ENCODE results near the gene RIMS3. TPM values are rescaled to one million over a fixed set of nuclear protein-coding genes. Genes with fewer than 3 reads are reported as not detected.

Gene RIMS3
- total RNA-seq, 1 experiment from 2014 or later: 3.6 TPM

DNA sequence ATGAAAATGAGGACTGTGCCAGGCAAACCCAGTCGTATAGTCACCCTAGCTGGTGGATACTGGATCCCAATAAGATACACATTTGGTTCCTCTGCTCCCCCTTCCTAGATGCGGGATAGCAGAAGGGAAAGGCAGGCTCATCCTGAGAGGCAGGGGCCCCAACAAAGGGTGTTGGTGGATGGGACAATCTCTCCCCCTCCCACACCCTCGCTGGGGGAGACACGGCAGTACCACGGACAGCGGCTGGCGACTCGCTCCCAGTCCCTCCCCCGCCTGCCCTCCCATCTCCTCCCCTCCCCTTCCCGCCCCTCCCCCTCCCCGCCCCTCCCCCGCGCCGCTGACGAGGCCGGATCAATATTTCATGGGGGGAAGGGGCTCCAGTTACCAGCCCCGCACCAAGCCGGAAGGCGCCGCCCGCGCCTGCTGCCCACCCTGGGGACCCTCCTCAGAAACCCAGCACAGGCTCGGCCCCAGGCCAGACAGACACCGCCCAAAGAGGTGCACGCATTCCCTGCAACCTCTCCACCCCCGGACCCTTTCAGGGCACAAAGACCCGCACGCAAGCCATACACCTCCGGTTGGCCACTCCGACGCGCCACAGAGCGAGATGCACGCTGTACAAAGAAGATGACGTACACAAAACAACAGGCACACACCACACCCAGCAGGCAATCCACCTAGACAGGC is 11.5 kb downstream of the RIMS3 start:
- no peak for DNase-seq (ENCODE audit: low spot score)

GRCh38 chr1:40652979-40653378 is 12.5 kb downstream of the RIMS3 start:
- no peak for DNase-seq (ENCODE audit: low spot score)

GRCh38 chr1:40652468-40652867 is 13.0 kb downstream of the RIMS3 start:
- no peak for DNase-seq (ENCODE audit: low spot score)

DNA sequence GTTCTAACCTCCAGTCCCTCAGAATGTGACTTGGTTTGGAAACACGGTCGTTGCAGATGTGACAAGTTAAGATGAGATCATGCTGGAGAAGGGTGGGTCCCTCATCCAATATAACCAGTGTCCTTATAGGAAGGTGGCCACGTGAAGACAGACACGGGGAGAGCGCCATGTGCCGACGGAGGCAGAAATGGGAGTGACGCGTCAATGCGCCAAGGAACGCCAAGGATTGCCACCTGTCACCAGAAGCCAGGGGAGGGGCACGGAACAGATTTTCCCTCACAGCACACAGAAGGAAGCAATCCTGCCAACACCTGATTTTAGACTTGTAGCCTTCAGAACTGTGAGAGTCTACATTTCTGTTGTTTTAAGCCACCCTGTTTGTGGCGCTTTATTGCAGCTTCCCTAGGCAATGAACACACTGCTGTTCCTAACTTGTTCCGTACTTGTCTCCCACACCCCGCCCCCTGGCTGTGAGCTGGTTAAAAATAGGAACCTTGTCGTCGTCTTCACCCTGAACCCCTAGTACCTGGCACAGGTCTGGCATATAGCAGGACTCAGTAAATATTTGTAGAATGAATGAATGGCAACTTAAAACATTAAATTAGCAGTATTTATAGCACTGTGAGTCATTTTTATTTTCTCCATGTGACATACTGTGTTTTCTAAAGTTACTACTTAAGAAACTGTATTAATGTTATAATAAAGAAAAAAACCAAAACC is 14.2 kb downstream of the RIMS3 start:
- no peak for DNase-seq (ENCODE audit: low spot score)

GRCh38 chr1:40650075-40650474 is 15.4 kb downstream of the RIMS3 start:
- DNase-seq (ENCODE audit: low spot score): no peak

GRCh38 chr1:40649592-40649930 is 15.9 kb downstream of the RIMS3 start:
- DNase-seq (ENCODE audit: low spot score): no peak

- DNase-seq (ENCODE audit: low spot score): no peak
These were observed 16.4 kb downstream of the RIMS3 start for GRCh38 chr1:40648928-40649591.

DNA sequence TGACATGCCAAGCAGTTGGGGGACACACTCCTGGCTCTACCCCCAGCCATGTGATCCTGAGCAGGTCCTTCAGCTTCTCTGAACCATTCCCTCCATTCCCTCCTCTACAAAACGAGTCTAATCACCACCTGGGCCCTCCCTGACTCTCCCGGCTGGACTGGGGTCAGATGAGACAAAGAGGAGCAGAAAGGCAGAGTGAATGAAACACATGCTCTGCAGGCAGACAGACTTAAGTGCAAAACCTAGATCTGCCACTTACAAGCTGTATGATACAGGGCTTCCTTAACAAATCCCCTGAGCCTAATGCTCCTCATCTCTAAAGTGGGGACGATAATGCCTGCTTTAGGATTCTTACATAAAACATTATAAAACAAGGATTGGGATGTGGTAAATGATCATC is 17.3 kb downstream of the RIMS3 start:
- no peak for DNase-seq (ENCODE audit: low spot score)

DNA sequence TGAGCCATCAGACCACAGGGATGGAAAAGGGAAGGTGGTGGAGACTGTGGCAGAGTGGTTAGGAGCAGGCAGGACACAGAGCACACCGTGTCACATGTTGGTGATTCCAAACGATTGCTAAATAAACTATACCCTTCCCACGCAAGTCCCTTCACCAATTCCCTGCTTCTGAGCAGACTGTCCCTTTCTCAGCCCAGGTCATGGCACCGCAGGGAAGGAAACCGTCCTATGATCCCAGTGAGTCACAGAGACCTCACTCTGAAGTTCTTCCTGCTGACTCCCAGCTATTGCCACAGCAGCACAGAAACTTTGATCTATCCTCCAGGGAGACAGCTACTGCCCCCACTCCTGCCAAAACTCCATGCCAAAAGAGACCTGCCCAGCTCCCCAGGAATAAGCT is 19.2 kb downstream of the RIMS3 start:
- no peak for DNase-seq (ENCODE audit: low spot score)

DNA sequence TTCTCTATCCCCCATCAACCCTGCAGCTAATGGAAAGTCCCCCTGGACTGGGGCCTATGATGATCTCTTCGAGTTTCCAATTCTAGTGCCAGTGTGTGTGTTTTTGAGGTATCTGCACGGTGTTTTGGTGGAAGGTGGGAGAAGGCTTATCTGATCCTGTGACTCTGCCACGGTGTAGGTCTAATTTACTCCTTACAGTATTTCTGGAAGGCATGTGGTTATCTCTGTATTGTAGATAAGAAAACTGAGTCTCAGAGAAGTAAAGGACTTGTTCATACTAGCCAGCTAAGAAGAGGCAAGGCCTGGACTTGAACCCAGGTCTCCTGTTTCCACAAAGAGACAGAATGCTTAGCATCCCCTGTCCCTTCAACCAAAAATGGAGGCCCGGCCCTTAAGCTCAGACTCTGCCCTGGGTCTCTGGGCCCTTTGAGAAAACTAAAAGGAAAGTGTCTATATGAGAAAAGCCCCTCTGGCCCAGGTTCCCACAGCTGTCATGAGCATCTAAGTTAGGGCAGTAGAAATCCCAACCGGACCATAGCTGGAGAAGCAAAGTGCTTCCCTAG is 20.3 kb downstream of the RIMS3 start:
- no peak for DNase-seq (ENCODE audit: low spot score)

GRCh38 chr1:40641601-40642242 is 23.8 kb downstream of the RIMS3 start:
- DNase-seq (ENCODE audit: low spot score): no peak

DNA sequence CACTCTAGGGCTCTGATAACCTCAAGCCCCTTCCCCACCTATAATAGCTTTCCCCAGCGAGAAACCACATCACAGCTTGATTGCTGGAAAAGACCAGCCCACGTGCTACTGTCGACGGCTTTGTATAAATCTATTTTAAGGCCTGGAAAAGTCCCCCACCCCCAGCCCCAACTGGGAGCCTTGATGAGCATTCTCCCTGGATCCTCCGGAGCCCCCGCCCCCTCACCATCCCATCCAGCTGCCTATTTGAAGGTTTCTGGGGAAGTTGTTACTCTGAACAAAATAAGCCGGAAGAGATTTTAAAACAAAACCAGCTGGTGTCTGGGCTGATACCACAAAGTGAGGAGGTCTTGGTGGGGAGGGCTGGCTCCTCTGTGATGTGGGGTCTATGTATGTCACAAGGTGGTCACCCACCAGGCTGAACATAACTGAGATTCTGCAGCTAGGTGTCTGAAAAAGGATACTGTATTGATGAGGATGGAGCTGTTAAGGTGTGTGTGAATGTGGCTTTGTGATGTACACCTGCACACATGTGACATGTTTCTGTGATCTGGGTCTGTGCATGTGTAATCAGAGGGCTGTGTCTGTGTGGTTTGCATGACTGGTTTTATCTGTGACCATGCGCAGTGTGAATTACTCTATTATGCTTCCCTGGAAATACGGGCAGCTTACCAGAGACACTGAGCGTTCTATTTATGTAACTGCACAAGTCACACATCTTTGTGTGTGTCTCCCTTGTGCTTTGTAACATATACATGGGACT is 25.0 kb downstream of the RIMS3 start:
- DNase-seq (ENCODE audit: low spot score): no peak

DNA sequence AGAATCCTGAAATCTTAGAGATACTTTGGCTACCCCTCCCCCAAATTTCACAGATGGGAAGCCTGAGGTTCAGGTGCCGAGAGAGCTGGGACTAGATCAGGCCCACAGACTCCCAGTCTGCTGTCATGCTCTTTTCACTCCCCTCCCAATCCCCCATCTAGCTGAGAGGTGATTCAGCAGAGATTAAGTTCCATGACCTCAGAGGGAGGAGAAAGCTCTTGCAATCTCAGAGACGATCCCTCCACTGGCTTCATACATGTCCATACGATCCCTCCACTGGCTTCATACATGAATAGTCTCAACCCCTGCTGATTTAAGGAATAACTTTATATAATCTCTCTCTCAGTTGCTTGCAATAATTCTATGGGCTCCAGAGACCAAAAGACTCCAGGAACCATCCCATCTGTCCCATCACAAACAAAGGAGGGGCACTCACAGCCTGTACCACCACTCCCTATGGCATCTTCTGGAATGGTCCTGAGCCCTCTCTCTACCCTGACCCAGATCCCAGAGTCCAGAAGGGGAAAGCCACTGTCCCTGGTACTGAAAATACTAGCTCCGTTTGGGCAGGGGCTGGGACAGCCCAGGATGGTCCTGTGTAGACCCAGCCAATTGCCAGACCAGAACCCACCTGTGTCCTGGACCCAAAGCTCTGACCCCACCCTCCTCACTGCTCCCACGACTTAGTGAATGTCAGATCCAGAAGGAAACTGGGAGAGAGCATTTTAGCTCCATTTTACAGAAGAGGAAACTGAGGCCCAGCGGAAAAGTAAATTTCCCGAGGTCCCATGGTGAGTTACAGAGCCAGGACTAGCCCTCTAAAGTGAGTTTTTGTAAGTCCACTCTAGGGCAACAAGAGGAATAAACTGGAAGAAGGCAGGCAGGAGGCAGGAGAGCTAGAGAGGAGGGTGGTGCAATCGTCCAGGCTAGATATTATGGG is 27.1 kb downstream of the RIMS3 start:
- DNase-seq (ENCODE audit: low spot score): no peak

DNA sequence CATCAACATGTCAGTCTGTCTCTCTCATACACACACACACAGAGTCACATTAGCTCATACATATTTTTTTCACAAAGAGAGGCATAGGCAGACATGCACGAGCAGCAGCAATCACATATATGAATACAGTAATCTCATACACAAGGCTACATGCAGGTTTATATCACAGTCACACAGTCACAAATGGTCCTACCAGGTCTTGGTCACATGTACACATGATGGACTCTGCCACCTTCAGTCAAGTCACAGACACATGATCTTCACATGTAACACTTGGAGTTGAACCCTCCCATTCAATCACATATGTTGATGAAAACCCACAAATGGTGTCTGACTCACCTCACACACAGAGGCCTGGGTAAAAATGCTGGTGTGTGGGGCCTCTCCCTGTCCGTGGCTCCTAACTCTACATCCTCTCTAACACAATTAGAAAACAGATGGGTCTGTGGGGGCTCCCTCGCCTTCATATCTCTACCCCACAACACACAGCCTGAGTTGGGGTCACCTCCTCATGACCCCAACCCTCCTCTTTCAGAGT is 27.9 kb downstream of the RIMS3 start:
- no peak for DNase-seq (ENCODE audit: low spot score)

- no peak for DNase-seq (ENCODE audit: low spot score)
These were observed 28.7 kb downstream of the RIMS3 start for GRCh38 chr1:40636777-40637176.

GRCh38 chr1:40635763-40636500 is 29.6 kb downstream of the RIMS3 start:
- no peak for DNase-seq (ENCODE audit: low spot score)

- peak; percentile 32 for DNase-seq (ENCODE audit: low spot score)
These were observed 30.4 kb downstream of the RIMS3 start for GRCh38 chr1:40634901-40635655.

DNA sequence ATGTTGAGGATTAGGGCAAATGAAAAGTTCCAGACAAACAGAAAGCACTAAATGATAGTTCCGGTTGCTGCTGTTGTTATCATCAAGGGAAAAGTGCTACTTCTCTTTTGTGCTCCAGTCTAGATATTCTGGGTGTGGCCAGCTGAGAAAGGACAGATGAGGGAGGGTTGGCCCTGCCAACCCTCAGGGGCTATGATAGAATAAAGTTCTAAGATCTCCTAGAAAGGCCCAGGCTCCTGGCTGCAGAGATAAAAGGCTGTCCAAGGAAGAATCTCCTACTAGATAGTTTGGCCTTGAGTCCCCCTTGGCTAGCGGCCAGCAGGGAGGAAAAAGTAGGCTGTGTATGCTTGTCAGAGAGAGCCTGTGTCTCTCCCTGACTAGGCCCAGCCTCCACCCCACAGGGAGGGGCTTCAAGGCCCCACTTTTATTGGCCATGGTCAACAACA is 31.5 kb downstream of the RIMS3 start:
- no peak for DNase-seq (ENCODE audit: low spot score)

GRCh38 chr1:40633523-40633922 is 32.0 kb downstream of the RIMS3 start:
- no peak for DNase-seq (ENCODE audit: low spot score)

Data from A172 (cell line).